HG03139 (cell line): ENCODE measurements around the gene TAOK3.
A peak's percentile ranks its signal among the peaks of the same experiment; 100 is the strongest.

Source experiments
- ATAC-seq: cut with Tn5 transposase; IDR thresholded peaks from one replicate; pipeline ENCODE4 v1.9.1; 2021; ENCODE audit not compliant: unreplicated experiment

The TAOK3 gene

DNA sequence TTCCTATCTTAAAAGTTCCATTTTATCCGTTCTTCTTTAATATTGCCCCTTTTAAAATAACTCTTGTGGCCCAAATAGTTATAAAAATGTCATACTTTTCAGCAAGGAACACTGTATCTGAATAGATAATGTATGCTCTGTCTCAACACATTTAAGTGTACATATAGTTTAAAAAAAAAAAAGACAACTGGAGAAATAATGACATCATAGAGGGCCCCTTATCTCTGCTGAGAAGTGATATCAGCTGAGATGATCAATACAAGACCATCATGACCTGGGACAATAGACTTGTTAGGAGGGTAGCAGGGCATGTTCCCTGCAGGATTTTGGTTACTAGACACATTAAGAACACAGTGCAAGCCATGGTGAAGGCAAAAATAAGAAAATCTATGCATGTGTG lies 159.3 kb downstream of the TAOK3 start:
- no peak for ATAC-seq

DNA sequence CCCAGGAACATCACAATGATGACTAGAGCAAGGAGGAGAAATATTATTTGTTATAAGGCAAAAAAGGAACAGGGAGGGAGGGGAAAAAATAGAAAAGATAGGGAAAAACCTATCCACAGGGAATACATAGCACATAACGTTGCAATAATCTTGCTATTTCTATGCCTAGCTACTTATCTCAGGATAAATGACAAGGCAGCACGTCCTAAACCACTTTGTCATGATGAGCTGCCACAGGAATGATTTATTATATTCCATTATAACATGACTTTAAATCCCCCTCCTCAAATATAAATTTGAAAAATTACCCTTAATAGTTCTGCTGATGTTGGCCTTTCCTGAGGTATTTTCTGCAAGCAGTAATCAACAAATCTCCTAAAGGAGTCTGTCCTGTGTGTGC lies 160.1 kb downstream of the TAOK3 start:
- ATAC-seq = no peak

DNA sequence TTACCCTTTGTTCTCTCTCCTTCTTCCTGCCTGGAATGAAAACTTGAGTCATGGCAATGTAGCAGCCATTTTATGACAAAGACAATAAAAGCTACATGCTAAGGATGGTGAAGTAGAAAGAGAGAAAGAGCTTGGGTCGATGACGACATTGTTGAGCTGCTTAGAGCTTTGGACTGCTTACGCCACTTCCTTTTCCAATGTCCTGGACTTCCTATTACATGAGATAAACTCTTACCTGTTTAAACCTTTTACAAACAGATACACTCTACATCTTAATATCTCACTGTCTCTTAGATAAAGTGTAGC lies 166.6 kb downstream of the TAOK3 start:
- ATAC-seq = no peak

DNA sequence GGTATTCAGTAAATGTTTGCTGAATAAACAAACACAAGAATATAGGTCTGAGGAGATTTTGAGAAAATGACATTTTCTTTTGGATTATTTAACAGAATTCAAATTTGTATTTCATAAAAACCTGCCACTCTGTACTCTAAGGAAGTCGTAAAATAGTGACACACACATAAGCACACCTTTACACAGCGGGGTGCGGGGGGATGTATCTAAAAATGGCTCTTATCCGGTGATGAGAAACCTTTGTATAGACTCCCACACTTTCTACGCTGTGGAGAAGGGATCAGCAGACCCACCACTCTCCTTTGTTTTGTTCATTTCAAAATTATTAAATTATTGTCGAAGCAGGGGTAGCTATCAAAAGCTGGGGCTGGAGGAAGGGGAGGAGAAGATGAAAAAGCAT lies 178.7 kb downstream of the TAOK3 start:
- ATAC-seq = no peak

DNA sequence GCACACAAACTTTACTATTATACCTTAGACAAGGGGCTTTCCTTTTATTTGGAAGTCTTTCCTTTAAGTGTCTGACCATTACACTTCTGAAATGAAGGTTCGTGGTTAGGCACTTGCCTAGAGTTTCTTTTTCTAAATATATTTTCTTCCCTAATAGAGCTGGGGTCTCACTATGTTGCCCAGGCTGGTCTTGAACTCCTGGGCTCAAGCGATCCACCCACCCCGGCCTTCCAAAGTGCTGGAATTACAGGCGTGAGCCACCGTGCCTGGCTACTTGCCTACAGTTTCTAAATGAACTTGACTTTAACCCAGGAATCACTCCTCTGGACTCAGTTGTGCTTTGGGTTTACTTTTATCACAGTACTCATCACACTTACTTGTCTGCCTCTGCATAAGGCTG lies 179.2 kb downstream of the TAOK3 start:
- no peak for ATAC-seq

DNA sequence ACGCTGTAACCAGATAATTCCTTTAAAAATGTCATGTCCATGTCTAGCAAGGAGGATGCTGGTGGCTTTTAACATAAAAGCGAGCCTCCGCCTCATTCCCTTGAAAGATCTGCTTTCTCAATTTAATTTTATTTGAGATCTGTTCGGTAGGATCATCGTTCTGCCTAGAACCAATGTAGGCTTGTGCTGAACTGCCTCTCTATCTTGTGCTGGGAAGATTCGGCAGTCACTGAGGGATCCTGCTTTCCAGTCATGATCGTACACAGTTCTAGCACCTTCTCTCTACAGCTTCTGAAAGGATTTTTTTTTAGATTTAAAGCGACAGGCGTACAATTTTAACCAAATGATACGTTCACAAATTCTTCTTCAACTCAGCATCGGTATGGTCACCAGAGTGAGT lies 182.4 kb downstream of the TAOK3 start:
- ATAC-seq = no peak

GRCh38 chr12:118189741-118190191 lies 182.9 kb downstream of the TAOK3 start:
- no peak for ATAC-seq

GRCh38 chr12:118188690-118189371 lies 183.9 kb downstream of the TAOK3 start:
- no peak for ATAC-seq

DNA sequence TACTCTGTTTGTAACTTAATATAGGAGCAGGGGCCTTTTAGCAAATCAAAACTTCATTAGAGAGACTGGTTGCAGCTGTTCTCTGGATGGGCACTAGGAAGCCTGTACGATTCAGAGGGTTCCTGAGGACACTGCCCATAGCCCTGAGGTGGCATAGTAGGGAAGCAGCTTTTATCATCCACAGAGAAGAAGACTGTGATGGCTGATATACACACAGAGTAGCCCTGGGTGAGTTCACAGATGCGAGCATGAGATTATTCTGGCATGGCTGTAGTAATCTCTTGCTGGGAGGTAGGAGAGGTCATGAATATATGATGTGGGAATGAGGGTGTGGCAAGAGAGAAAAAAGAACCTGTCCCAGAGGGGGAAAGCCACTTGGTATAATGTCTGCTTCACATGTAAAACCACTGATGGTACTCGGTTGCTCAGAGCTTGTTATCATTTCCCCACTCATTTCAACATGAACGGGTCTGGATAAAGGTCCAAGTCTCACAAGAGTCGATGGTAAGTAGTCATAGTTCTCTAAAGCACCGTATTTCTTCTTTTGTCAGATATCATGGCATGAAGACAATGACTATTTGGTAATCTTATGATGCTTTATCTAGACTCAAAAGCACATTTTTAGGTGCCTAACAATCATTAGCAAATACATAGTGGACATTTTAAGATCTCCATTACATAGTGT lies 184.8 kb downstream of the TAOK3 start:
- ATAC-seq = no peak

GRCh38 chr12:118185602-118186397 lies 186.9 kb downstream of the TAOK3 start:
- no peak for ATAC-seq

DNA sequence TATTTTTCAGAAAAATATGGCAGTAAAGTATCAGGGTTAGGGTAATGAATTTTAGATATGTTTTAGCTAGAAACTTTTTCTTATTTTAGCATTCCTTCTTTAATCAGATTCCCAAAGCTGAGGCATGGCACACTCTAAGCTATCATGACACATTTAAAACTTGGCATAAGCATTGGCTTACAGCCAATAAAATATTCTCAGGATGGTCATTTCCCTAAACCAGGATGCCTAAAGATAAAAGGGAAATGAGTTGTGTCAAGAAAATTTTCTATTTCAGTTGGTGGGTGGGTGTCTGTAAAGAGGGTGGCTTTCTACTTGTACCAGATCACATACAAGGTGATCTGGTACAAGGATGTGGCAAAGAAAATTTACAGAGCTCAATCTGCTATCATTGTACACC lies 189.0 kb downstream of the TAOK3 start:
- no peak for ATAC-seq

- ATAC-seq = no peak
Measured at GRCh38 chr12:118183155-118183554, 189.6 kb downstream of the TAOK3 start.

DNA sequence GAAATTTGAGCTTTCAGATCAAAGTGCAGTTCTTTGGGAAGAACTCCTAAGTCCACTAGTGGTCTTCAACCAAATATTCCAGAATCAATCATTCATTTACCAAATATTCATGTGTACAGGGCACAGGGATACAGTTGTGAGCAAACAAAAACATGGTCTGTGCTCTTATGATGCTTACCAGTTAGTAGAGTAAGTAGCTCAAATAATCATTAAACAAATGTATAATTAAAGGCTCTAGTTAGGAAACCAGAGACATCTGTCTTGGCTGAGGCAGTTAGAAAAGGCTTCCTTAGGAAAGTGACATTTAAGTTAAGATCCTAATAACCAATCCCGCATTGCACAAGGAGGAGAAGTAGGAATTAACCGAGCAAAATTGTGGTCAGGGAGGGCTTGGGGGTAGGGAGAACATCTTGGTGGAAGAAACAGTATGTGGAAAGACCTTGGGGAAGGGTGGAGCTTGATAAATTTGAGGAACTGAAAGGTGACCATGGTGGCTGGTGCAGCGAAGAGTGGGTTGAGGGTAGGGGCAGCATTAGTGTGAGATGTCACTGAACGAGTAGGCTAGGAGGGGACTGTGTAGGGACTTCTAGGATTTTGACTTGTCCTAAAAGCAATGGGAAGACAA lies 196.8 kb downstream of the TAOK3 start:
- peak; percentile 95 for ATAC-seq

GRCh38 chr12:118166946-118167345 lies 205.8 kb downstream of the TAOK3 start:
- ATAC-seq = peak; percentile 97

GRCh38 chr12:118164798-118165486 lies 207.8 kb downstream of the TAOK3 start:
- no peak for ATAC-seq

DNA sequence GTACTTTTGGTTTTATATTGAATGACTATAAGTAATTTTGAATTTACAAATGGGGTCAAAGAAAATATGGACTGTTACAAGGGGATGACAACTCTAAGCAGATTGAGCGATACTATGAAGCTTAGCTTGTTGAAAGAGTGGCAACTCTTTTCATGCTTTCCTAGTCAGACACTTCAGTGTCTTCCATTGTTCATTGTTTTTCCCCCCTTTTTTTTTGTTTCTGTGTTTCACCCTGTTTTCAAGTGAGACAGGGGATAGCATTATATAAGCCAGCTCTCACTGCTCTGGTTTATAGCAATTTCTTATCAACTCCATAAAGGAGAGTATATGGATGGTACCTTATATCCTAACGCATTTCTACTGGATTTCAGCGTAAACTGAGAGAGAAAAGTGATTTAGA lies 212.2 kb downstream of the TAOK3 start:
- no peak for ATAC-seq

- no peak for ATAC-seq
Measured at GRCh38 chr12:118151755-118152154, 221.0 kb downstream of the TAOK3 start.

DNA sequence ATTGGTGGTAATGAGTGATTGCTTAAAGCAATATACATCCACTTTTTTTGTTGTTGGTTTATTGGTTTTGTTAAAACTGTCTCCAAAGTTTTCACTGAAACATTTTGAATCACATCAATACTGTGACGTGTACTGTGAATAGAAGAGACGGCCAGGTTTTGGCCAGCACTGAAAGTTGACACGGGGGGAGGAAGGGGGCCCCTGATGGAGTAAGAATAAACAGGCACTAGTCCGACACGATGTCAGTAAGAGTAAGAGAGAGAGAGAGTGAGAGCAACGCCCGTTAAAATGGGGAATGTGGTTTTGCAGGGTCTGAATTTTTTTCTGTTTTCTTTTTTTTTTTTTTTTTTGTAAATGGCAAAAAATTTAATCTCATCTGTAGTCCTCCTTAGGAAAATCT lies 222.1 kb downstream of the TAOK3 start:
- ATAC-seq = no peak

GRCh38 chr12:118148287-118148686 lies 224.4 kb downstream of the TAOK3 start:
- no peak for ATAC-seq

DNA sequence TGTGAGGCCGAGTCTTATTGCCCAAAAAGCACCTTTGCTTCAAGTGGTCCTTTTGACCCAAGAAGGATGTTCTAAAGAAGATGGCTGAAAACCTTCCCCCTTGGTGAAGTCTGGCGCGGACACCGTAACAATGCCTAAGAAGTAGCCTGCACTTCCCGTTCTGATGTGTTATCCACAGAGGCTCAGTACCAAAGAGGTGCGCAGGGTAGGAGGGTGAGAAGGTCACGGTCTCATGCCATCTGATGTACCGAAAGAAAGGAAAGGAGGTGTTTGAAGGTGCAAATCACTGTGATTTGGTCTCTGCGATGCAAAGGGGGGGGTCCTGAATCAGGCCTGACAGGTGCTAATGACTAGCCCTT lies 226.9 kb downstream of the TAOK3 start:
- ATAC-seq = no peak

DNA sequence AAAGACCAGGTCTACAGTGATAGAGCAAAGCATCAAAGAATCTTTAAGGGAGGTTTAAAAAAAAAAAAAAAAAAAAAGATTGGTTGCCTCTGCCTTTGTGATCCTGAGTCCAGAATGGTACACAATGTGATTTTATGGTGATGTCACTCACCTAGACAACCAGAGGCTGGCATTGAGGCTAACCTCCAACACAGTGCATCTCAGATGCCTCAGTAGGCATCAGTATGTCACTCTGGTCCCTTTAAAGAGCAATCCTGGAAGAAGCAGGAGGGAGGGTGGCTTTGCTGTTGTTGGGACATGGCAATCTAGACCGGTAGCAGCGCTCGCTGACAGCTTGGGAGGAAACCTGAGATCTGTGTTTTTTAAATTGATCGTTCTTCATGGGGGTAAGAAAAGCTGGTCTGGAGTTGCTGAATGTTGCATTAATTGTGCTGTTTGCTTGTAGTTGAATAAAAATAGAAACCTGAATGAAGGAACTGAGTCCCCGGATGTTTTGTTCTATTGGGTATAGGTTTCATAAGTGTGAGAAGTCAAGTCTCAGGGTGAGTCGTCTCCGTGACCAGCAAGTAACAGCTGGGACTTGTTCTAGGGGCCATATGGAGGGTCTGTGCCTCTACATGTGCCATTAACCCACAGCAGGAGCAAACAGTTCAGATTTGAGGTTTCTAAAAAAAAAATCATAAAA lies 227.5 kb downstream of the TAOK3 start:
- ATAC-seq = no peak
